Endodermal cell (in vitro differentiated cells): ENCODE results near the gene ENAH. TPM values are rescaled to one million over a fixed set of nuclear protein-coding genes. Genes with fewer than 3 reads are reported as not detected.
A peak's percentile ranks its signal among the peaks of the same experiment; 100 is the strongest.

Experiments
- DNase-seq: peaks from one replicate; pipeline ENCODE4 v3.0.0-alpha.2; 2017
- H3K27ac ChIP-seq: 2 replicates; pipeline ENCODE4 v1.5.1; 2013; ENCODE audit warnings: mild to moderate bottlenecking, low read depth, low read length, moderate library complexity
- H3K27me3 ChIP-seq: 2 replicates; pipeline ENCODE4 v1.6.1; 2013; ENCODE audit warnings: mild to moderate bottlenecking, low read length, moderate library complexity; ENCODE audit not compliant: insufficient read depth, control insufficient read depth, poor library complexity, severe bottlenecking
- H3K36me3 ChIP-seq: 2 replicates; pipeline ENCODE4 v1.7.0; 2013; ENCODE audit warnings: mild to moderate bottlenecking, low read length, moderate library complexity; ENCODE audit not compliant: control insufficient read depth, insufficient read depth
- H3K4me1 ChIP-seq: one replicate; pipeline ENCODE4 v1.7.0; 2013; ENCODE audit warnings: low read length; ENCODE audit not compliant: control insufficient read depth, insufficient read depth
- H3K4me3 ChIP-seq: 2 replicates; pipeline ENCODE4 v1.5.1; 2013; ENCODE audit warnings: mild to moderate bottlenecking, low read length, moderate library complexity
- H3K9ac ChIP-seq: 2 replicates; pipeline ENCODE4 v1.6.1; 2013; ENCODE audit warnings: mild to moderate bottlenecking, low read length, moderate library complexity; ENCODE audit not compliant: poor library complexity, severe bottlenecking; ENCODE audit errors: extremely low read depth
- H3K9me3 ChIP-seq: 2 replicates; pipeline ENCODE4 v1.6.1; 2013; ENCODE audit warnings: mild to moderate bottlenecking, low read length, moderate library complexity; ENCODE audit not compliant: control insufficient read depth
- H3K27ac Mint-ChIP-seq: 2 replicates; pipeline ENCODE4 v1.8.0; 2020; ENCODE audit warnings: mixed read lengths
- H3K27me3 Mint-ChIP-seq: 2 replicates; pipeline ENCODE4 v1.8.0; 2021; ENCODE audit warnings: mild to moderate bottlenecking, mixed read lengths; ENCODE audit not compliant: insufficient read depth
- H3K36me3 Mint-ChIP-seq: 2 replicates; pipeline ENCODE4 v1.8.0; 2020; ENCODE audit warnings: low read depth, mixed read lengths
- H3K4me1 Mint-ChIP-seq: 2 replicates; pipeline ENCODE4 v1.8.0; 2020; ENCODE audit warnings: mixed read lengths
- H3K4me3 Mint-ChIP-seq: 2 replicates; pipeline ENCODE4 v1.8.0; 2020; ENCODE audit warnings: mild to moderate bottlenecking, moderate library complexity, mixed read lengths
- H3K9me3 Mint-ChIP-seq: 2 replicates; pipeline ENCODE4 v1.8.0; 2020; ENCODE audit warnings: mild to moderate bottlenecking, mixed read lengths
- CTCF ChIP-seq: fragments of 200-600 bp; sonication (generic); conservative IDR thresholded peaks from 2 replicates; pipeline ENCODE4 v1.5.0; 2021; ENCODE audit warnings: antibody characterized with exemption, mild to moderate bottlenecking
- WGBS, 2 experiments: methylation state at CpG; one replicate each; pipeline versions ENCODE4 v1.1.5 to v1.1.7; 2013; ENCODE audit warnings: missing lambda C conversion rate in 2 of 2, mixed read lengths in 1 of 2; ENCODE audit not compliant: insufficient coverage in 1 of 2, insufficient read length in 1 of 2; 5-methylcytosine and 5-hydroxymethylcytosine counted together
- total RNA-seq, 2 donors: library from RNA; stranded (reverse); fragmentation: NEBNext Ultra II Directional in 1 of 2; extraction: Animal tissue kit (Norgen Biotek cat#: 25700) in 1 of 2; gene quantifications; 2 replicates in 1 of 2; 3 replicates in 1 of 2; pipeline ENCODE4 v1.2.1, GENCODE V29; 2021

ENAH gene
- total RNA-seq, 2 donors from 2014 or later = 263 to 267 TPM

GRCh38 chr1:225437710-225438437, 215.0 kb downstream of the ENAH start:
- H3K27me3 ChIP-seq = no peaks in the 10 kb centered on the region
- no peak overlapping the region for H3K4me3 ChIP-seq
- Mint-ChIP-seq H3K27ac (no peak overlapping the region), H3K9me3 (no peaks in the 10 kb centered on the region), H3K27me3 (peaks cover 20% of the 10 kb centered on the region), H3K4me1 (peaks cover 5% of the 10 kb centered on the region), H3K4me3 (no peak overlapping the region), H3K36me3 (no peaks in the 10 kb centered on the region)
- H3K36me3 ChIP-seq = no peaks in the 10 kb centered on the region
- DNase-seq = peak; percentile 78
- H3K9me3 ChIP-seq = no peaks in the 10 kb centered on the region
- peak; percentile 77 for TF ChIP-seq CTCF
- no peaks in the 10 kb centered on the region for H3K4me1 ChIP-seq
- WGBS, 2 experiments = 93 to 95% methylated on average over 3 to 5 of the region's 5 CpGs
- H3K27ac ChIP-seq = no peak overlapping the region
- no peak overlapping the region for H3K9ac ChIP-seq

Other genes starting within 250 kb of the ENAH start
- 10 to 100 TPM; 49.8 to 72.3 TPM for gene LBR, start 225.1 kb downstream of the ENAH start, total RNA-seq
- 100 to 1,000 TPM; 286 to 319 TPM for gene SRP9, start 124.7 kb upstream of the ENAH start, total RNA-seq
- gene EPHX1, start 157.0 kb upstream of the ENAH start, total RNA-seq = 10 to 100 TPM; 49.2 to 84.1 TPM
- 100 to 1,000 TPM; 194 to 232 TPM for gene TMEM63A, start 229.3 kb upstream of the ENAH start, total RNA-seq
- gene LEFTY1, start 236.0 kb upstream of the ENAH start, total RNA-seq = 100 to 1,000 TPM in 1 of 2 donors, 10 to 100 TPM in 1; 76.0 to 660 TPM